HG03159 (cell line): ENCODE data around the gene LY86.

Source experiments
- ATAC-seq: cut with Tn5 transposase; IDR thresholded peaks from one replicate; pipeline ENCODE4 v1.9.1; 2021; ENCODE audit warnings: mild to moderate bottlenecking, moderate library complexity; ENCODE audit not compliant: unreplicated experiment

The LY86 gene

DNA sequence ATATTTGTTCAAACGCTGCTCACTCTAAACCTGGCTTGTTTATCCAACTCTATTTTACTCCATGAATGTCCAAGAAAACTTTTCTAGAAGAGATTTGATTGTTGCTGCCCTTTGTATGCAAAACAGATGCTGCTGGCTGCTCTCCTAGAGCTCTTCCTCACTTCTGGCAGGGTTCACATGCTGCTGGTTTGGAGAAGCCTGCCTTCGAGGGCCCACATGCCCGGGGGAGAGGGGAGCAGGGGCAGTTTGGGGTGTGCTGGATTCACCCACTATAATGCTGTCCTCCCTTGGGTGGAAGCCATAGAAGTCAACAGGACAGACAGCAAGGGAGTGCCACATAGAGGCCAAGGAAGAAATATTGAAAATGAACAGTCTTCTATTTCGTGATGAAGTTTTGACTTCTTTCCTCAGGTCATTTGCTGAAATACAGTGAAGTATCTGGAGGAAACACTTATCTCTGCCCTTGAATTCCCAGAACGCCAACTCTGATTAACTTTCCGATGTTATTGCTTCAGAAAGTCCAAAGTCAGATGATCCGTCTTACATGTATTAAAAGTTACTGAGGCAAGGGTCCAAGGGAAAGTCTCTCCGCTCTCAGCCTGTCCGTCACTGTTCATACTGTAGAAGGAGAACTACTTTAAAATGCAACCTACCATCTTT, 32.4 kb downstream of the LY86 start:
- no peak for ATAC-seq

DNA sequence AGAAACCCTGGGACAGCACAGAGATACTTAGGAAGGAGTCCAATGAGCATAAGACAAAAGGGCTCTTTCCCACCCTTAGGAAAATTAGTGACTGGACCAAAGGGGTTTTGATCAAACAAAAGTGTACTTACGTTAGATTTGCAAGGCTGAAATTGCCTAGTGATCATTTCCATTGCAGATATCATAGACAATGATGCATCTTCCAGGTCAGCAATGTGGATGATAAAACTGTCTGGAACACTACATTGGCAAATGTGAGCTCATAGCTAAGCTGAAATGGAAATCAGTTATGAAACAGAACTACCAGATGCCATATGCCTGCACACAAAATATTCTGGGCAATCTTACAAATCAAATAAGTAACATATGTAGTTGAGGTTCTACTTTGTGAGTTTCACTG, 34.0 kb downstream of the LY86 start:
- ATAC-seq, result no peak

DNA sequence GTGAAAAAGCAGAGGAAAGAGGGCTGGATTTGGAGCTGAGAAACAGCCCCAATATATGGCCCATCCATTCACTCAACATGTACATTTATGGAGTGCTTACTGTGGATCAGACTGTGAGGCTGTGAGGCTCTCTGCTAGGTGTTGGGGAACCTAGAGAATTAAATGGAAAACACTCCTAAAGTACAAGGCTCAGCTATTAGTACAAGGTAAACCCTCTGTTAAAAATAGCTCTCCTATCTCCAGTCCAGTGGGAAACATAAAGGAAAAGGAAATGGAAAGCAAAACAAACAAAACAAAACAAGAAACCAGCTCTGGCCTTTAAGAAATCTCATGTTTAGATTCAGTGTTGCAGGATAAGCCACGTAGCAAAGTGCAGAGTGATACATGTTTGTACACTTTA, 35.0 kb downstream of the LY86 start:
- no peak for ATAC-seq

DNA sequence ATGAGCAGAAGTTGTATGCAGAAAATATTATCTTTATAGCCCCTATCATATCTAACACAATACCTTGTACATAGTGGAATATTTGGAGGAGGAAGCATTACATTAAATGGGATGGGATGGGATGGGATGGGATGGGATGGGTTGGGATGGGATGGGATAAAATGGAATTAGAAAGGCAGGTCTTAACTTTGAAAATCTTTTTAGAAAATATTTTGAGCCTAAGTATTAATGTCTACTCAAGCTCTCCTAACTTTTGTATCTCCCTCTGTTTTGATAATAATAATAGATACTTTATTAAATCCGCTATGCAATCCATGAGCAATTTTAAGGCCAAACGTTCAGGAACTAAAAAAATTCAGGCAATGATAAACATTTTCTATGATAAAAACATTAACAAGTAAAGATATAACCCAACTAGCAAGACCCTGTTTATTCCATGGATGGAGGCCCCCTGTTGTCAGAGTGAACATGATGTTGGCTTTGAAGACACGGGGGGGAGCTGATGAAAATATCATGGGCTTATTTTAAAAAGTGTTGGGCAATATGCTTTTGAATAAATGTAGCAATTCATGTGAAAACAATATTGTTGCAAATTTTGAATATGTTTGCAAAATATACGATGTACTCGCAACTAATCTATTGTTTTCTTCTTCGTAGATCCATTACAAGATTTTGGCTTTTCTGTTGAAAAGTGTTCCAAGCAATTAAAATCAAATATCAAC, 35.9 kb downstream of the LY86 start:
- ATAC-seq, result no peak

DNA sequence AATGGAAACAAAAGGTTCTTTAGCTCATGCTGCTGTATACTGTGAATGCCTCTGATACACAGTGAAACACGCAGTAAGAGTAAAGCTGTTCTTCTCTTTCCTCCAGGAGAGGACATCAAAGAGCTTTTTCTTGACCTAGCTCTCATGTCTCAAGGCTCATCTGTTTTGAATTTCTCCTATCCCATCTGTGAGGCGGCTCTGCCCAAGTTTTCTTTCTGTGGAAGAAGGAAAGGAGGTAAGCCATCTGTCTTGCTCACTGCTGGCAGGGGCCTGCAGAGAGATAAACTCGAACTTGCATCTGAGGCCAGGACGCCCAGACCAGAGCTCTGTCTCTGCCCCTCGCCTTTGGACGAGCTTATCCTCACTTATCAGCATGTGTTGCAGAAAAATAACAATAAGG, 37.7 kb downstream of the LY86 start:
- ATAC-seq, result no peak

DNA sequence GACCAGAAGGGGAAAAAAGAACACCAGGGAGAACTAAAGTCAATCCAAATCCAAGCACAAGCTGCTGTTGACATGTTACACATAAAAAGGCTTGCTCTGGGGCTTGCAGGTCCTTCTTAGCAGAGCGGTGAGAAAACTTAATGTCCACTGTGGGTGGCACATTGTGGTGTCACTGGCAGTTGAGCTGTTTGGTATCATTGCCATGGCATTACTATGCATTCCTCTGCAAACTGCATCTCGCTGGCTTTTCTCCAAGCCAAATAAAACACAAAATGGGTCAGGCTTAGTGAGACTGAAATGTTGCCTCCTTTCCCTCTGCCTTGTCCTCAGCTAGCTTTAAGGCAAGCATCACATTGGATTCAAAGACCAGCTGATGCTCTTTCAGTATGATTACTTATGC, 40.9 kb downstream of the LY86 start:
- no peak for ATAC-seq

DNA sequence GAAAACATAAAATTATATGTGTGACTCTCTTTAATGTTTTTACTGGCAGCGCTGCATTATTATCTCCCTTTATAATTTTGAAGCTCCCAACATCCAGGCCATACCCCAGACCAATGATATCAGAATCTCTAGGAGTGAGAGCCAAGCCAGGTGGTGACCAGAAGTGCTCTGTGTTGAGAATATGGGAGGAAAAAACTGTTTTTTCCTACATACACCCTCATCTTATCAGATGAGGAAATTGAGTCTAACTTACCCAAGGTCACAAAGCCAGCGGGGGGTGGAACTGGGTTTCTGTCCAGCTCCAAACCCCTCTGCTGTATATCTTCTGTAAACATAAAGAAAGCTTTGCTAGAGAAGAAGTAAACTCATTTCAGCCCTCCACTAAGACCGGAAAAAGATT, 42.5 kb downstream of the LY86 start:
- no peak for ATAC-seq

DNA sequence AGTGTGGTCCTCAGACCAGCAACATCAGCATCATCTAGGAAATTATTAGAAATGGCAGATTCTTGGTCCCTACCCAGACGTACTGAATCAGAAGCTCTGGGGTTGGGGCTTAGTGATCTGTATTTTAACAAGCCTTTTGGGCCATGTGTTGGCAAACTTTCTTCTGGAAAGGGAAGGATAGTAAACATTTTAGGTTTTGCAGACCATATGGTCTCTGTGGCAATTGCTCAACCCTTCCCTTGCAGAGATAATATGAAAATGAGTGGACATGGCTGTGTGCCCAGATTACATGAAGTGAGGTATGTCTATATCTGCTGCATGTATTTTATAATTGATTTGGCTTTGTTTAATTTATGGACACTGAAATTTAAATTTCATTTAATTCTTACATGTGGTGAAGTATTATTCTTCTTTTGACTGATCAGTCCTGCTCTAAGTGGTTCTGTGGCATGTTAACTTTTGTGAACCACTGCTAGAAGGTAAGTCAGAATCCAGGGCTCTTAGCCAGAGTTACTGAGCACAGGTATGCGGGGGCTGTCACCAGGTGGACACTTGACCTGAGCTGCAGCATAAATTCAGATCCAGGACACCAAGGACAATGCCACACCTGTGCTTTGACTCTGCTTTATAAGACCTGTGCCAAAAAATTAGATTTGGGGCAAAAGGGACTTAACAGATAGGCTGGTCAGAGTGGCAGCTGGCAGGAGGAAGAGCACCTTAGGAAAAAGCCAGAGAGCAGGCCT, 43.2 kb downstream of the LY86 start:
- no peak for ATAC-seq

DNA sequence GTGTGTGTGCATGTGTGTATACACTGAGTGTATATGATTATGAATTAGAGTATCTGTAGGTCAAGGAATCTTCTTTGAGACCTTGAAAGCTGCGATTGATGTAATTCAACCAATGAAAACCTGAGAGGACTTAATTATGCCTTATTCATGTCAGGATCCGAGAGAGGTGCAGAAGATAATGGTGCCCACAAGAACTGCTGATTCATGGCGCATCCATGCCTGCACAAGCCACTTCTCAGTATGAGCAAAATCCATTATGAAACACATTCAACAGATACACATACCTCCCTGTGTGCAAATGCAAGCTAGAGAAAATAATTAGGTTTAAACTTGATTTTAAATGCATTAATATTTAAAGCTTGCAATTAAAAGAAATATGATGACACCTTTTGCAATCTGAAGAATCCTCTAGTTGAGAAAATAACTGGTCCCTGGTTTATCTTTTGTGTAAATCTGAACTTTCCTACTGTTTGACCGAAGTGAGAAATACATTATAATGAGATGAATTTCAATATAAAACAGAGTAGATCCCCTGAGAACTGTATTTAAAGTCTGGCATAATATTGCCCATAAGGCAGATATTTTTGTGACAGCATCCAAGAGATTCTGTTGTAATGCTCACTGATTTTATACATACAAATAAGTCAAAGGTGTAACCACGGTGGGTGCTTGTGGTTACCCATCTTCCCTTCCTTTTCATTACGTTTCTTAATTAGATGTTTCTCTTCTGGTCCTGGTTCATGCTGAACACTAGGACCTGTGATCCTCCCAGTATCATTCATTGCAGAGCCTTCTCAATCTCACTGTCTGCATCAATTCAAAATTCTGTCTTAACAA, 45.6 kb downstream of the LY86 start:
- ATAC-seq, result no peak

DNA sequence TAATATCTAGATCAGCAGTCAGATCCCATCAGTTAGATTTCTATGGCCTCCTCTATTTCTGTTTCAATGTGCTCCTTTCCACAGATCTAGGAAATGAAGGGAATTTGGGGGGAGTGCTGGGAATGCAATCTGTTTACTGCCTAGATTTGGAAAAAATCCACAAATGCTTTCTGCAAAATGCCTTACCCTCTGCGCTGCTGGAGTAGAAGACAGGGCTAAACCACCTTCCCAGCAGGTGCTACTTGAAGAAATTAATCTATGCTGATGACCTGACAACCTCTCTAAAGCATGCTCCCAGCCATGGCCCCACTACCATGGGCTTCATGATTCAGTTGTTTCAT, 46.2 kb downstream of the LY86 start:
- ATAC-seq, result no peak

DNA sequence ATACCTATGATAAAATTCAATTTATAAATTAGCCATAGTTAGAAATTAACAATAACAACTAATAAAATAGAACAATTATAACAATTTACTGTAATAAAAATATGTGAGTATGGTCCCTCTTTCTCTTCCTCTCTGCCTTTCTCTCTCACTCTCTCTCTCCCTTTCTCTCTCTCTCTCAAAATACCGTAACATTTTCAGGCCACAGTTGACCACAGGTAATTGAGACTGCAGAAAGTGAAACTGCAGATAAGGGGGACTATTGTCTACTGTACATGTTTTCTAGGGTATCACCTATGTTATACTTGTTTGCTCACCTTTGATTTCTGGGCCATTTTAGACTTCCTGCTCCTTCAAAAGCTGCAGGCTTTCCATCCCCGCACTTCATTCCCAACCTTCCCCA, 46.8 kb downstream of the LY86 start:
- peak; percentile 52 for ATAC-seq

DNA sequence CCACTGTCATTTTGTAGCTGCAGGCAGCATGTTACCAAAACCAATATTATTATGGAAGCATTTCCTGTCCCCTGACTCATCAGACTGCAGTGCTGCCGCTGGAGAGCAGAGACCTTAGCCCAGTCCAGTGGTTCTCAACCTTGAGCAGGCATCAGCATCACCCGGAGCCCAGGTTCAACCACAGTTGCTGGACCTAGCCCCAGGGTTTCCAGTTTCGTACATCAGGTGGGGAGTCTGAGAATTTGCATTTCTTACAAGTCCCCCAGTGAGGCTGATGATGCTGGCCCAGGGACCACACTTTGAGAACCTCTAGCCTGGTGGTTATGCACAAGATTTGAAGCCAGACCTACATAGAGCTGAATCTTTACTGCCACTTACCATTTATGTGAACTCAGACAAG, 47.3 kb downstream of the LY86 start:
- ATAC-seq, result peak; percentile 64

DNA sequence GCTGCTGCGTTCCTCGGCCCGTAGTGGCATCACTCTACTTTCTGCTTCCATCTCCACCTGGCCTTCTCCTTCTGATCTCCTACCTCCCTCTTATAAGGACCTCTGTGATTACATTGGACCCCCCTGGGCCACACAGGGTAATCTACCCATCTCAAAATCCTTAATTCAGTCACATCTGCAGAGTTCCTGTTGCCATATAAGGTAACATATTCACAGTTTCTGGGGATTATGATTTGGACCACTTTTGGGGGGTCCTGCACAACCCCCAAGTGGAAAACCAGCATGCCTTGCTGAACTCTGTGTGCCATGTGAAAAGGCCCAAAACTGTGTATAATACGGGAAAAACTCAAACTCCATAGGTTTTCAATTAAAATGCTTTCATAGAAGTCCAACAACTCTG, 51.1 kb downstream of the LY86 start:
- no peak for ATAC-seq

DNA sequence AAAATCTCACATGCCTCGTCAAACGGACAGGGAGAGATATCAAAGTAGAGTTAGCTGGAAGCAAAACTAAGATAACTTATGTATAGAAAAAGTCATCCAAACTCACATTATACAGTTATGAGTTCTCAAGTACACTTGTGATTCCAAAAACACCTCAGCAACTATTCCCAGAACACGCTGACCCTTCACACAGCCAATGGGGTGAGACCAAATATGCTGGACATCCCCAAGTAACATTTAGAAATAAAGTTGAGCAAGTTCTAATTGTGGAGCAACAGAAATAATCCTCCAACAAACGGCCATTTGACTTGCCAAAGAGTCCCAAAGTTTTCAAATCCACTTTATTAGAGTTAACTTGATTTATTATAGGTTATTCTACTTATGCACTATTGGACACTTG, 52.4 kb downstream of the LY86 start:
- no peak for ATAC-seq

DNA sequence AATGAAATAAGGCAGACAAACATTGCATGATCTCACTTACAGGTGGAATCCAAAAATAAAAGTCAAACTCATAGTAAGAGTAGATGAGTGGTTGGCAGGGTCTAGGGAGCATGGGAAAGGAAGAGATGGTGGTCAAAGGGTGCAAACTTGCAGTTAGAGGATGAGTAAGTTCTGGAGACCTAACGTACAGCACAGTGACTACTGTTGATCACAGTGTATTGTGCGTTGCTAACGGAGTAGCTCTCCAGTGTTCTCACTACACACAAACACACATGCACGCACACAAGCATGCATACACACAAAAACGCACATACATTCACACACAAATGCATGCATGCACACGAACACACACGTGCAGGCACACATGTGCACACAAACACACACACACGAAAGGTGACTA, 54.9 kb downstream of the LY86 start:
- ATAC-seq, result peak; percentile 86

DNA sequence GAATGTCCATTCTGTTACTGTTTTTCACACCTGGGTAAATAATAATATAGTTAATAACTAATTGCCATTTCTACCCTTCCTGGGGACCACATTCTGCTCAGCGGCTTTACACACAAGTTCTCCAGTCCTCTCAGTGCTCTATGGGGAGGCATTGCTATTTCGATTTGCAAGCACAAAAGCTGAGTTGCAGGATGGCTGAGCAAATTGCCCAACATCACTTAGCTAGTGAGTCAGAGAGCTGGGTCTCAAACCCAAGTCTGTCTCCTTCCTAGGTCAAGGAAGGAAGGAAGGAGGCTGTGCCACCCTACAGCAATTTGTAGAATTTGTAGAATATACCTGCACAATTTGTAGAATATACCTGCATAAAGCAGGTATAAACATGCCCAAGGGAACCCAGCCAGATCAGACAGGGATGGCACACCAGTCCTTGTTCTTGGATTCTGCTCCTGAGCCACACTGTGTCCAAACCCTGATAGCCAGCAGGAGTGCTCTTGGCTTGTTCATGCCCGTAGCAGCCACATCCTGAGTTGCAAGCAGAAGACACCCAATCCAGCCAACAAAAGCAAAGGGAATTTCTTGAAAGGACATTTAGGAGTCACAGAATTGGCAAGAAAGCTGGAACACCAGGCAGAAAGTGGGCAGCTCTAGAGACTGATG, 56.9 kb downstream of the LY86 start:
- ATAC-seq, result no peak

DNA sequence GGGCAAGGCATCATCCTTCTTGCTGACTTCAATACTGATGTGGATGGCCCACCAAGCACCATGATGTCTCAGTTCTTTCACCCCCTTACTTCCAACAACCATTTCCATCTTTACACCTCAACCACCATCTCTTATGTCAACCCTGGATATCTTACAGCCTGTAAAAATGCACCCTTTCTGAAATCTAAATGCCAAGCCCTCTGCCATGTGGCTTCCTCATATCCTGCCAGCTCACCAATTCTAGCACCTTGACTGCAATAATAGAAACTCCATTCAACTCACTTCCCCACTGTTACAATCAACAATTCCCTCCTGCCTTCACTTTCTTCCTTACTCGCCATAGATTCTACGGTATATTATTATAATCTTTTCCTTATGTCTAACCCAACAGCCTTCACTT, 57.9 kb downstream of the LY86 start:
- no peak for ATAC-seq

DNA sequence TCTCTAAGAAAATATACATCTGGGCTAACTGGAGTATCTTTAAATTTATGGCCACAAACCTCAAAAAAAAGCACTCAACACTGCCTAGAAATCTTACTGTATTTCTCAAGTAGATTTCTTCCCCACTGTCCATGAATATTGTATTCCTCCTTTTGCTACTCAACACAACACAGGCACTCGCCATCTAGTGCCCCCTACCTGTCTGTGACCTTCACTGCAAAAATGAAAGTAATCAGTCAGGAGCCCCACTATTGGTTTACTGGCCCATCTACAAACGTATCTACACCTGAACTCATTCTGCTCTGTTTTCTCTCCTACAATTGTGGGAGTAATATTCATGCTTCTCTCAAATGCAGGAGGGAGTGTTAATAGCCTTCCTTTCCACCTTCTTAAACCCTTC, 58.3 kb downstream of the LY86 start:
- no peak for ATAC-seq

DNA sequence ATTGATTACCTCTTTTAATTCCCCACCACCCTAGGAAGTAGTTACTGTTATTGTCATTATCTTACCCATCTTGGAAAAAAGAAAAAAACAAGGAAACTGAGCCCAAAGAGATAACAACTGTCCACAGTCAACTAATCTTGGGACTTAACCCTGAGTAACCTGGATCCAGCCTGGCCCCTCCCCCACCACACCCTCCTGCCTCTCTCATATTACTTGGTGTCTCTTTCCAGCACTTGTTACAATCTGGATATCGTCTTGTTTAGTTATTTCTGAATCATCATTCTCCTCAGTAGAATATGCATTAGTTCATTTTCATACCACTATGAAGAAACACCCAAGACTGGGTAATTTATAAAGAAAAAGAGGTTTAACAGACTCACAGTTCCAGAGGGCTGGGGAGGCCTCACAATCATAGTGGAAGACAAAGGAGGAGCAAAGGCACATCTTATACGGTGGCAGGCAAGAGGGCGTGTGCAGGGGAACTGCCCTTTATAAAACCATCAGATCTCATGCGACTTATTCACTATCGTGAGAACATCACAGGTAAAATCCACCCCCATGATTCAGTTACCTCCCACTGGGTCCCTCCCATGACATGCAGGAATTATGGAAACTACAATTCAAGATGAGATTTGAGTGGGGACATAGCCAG, 60.3 kb downstream of the LY86 start:
- ATAC-seq, result no peak

DNA sequence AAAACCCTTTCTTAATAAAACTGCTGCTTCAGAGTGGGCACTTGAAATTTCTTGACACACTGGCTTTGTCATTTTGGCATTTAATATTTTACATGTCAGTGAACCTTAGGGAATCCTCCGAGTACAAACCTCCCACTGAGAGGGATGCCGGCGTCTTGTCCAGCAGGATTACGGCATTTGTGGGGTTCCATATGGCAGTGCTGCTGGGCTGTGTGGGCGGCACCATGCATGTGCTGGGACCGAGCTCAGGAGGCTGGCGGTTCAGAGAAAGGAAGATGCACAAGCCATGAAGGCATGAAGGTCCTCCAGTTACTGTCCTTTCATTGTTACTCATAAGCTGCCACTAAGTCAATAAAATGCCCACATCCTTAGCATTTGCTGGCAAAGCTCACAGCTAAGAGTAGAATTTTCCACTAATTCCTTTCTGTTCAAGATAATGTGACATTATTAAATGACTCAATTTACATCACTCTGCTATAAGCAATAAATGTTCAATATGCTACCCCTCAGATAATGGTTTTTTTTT, 61.4 kb downstream of the LY86 start:
- no peak for ATAC-seq
